ENCODE results near the gene LRMDA. TPM values are rescaled to one million over a fixed set of nuclear protein-coding genes. Genes with fewer than 3 reads are reported as not detected.

Gene LRMDA
- total RNA-seq, 1 donor from 2014 or later: 5.2 TPM

DNA sequence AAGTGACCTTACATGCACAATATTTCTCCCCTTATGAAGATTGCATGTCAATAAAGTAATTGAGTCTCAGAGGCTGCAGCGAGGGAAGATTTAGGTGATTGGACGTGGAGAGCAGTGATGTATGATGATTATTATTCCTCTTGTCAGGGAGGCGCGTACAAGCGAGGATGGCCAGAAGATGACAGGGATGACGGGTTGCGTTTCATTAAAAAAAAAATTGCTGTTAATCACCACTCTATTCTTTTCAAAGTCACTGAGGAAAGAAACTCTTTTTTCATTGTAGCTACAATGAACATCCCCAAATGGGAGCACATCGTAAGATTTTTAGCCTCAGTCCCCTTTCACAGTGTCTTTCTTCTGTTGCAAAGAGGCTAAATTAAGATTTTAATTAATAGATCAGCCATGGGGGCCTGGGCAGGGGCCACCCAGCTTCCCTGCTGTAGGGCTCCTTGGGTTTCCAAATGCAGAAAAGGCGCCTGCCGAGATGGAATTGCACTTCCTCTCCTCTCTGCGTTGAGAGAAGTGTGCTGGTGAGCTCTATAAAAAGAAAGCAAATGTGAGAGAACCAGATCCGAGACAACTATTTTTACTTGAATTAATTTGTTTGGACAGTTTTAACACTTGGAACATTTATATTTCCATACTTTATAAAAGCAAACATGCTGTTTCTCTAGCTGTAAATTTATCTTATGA lies 998.1 kb downstream of the LRMDA start:
- TF ChIP-seq, protein P1, sequence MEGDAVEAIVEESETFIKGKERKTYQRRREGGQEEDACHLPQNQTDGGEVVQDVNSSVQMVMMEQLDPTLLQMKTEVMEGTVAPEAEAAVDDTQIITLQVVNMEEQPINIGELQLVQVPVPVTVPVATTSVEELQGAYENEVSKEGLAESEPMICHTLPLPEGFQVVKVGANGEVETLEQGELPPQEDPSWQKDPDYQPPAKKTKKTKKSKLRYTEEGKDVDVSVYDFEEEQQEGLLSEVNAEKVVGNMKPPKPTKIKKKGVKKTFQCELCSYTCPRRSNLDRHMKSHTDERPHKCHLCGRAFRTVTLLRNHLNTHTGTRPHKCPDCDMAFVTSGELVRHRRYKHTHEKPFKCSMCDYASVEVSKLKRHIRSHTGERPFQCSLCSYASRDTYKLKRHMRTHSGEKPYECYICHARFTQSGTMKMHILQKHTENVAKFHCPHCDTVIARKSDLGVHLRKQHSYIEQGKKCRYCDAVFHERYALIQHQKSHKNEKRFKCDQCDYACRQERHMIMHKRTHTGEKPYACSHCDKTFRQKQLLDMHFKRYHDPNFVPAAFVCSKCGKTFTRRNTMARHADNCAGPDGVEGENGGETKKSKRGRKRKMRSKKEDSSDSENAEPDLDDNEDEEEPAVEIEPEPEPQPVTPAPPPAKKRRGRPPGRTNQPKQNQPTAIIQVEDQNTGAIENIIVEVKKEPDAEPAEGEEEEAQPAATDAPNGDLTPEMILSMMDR (IDR thresholded peaks at IDR 0.05): no peak
- TF ChIP-seq EZH2 (IDR thresholded peaks at IDR 0.05) (no peak), EZH2phosphoT487 (IDR thresholded peaks at IDR 0.05) (no peak)
- Histone ChIP-seq H3K9me3 (ENCODE audit: low read depth) (no peaks in the 10 kb centered on the region), H2AFZ (replicated peaks) (peak overlapping the region; percentile 36), H3K36me3 (no peaks in the 10 kb centered on the region), H3F3A (ENCODE audit: low read depth) (peaks cover 4% of the 10 kb centered on the region), H3K27ac (no peak overlapping the region), H3K4me3 (no peak overlapping the region), H3K4me2 (peak overlapping the region; percentile 48), H3K4me1 (peaks cover 28% of the 10 kb centered on the region), H3K79me2 (ENCODE audit: low read depth) (no peaks in the 10 kb centered on the region), H3K27me3 (no peaks in the 10 kb centered on the region), H4K20me1 (ENCODE audit: low read depth) (no peaks in the 10 kb centered on the region), H3K9ac (no peak overlapping the region)
- Mint-ChIP-seq H3K9me3 (peaks cover 8% of the 10 kb centered on the region), H3K27me3 (ENCODE audit: insufficient read depth, low read depth) (no peaks in the 10 kb centered on the region), H3K27ac (peak overlapping the region; percentile 76), H3K36me3 (no peaks in the 10 kb centered on the region), H3K4me1 (peaks cover 64% of the 10 kb centered on the region), H3K4me3 (peak overlapping the region; percentile 14)
- DNase-seq (ENCODE audit: low spot score): no peak

DNA sequence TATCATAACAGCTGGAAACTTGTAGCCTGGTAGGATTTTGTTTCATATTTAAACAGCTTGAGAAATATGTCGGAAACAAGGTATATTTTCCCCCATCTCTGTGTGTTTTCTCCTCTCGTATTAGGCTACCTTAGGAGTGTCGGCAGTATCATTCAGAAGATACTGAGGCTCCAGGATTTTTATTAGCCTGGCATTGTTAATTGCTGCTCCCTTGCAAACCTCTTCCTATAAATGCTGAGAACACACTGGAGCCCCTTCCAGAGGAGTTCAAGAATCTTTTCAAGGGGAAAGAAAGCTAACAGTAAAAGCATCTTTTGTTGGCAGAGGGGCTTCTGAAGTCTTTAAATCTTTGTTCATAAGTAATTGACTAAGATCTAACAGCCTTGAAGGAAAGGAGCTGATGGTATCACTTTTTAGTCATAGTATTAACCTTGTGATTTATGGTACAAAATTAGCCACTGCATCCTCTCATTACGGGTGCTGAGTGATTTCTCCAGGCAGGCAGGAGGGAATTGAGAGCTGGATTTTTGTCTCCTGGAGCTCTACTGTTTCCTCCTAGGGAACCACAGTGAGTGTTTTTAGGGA lies 998.7 kb downstream of the LRMDA start:
- H3K4me3 Mint-ChIP-seq: peak overlapping the region; percentile 14
- no peak for DNase-seq (ENCODE audit: low spot score)
- Histone ChIP-seq H4K20me1 (ENCODE audit: low read depth) (no peaks in the 10 kb centered on the region), H3K9ac (no peak overlapping the region), H3K36me3 (no peaks in the 10 kb centered on the region), H3K27me3 (no peaks in the 10 kb centered on the region), H3K27ac (no peak overlapping the region), H3K4me1 (peaks cover 28% of the 10 kb centered on the region), H3K79me2 (ENCODE audit: low read depth) (no peaks in the 10 kb centered on the region), H3K9me3 (ENCODE audit: low read depth) (no peaks in the 10 kb centered on the region), H3K4me3 (no peak overlapping the region), H2AFZ (replicated peaks) (peak overlapping the region; percentile 36), H3K4me2 (peak overlapping the region; percentile 48), H3F3A (ENCODE audit: low read depth) (peaks cover 4% of the 10 kb centered on the region)
- H3K4me1 Mint-ChIP-seq: peaks cover 64% of the 10 kb centered on the region
- H3K27ac Mint-ChIP-seq: peak overlapping the region; percentile 32
- no peaks in the 10 kb centered on the region for H3K36me3 Mint-ChIP-seq
- no peak for TF ChIP-seq EZH2phosphoT487 (IDR thresholded peaks at IDR 0.05)
- H3K9me3 Mint-ChIP-seq: peaks cover 8% of the 10 kb centered on the region
- H3K27me3 Mint-ChIP-seq (ENCODE audit: insufficient read depth, low read depth): no peaks in the 10 kb centered on the region

DNA sequence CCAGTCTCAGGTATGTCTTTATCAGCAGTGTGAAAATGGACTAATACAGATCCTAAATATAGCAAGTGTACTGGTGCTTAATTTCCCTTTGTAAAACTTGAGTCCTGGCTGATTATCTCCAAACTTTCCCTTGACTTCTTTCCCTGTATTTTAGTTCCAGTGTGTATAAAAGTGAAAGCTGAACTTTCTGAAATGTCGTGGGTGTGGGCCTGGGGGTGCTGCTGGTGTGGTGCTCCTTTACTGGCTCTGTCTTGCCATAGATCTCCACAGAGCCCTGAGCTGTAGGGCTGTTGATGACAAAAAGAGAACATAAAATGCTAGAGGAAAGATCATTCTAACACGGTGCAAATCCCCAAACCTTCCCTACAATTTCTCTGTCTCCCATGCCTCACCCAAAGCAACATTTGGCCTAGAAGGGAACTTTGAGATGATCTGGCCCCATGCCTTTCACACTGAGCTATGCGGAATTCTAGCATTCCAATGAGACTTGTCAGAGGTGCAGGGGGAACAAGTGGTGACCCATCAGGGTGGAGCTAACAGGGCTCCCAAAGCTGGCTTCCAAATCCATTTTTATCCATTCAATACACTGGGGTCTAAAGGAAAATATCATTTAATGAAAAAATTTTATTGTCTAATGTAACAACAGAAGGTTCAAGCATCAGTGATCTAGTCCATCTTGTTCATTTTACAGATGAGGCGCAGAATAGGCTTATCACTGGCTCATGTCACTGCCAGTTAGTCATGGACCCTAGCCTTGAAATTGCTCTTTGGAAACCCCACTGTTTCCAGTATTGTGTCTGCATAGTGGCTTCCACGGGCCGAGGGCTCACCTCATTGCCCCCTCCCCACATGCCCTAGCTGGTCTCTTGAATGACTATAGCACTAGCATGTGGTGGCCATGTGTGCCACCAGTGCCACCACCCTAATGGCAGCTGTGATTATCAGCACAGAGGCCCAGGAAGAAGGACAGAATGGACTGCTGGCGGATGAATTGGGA lies 1000.9 kb downstream of the LRMDA start:
- peaks cover 5% of the 10 kb centered on the region for H3K9me3 Mint-ChIP-seq
- peak overlapping the region; percentile 96 for H3K27ac Mint-ChIP-seq
- H3K9ac ChIP-seq: no peak overlapping the region
- H4K20me1 ChIP-seq (ENCODE audit: low read depth): no peaks in the 10 kb centered on the region
- no peaks in the 10 kb centered on the region for H3K27me3 ChIP-seq
- no peak overlapping the region for H3K4me3 Mint-ChIP-seq
- no peak overlapping the region for H3K4me3 ChIP-seq
- no peaks in the 10 kb centered on the region for H3K79me2 ChIP-seq (ENCODE audit: low read depth)
- H3K4me1 Mint-ChIP-seq: peaks cover 83% of the 10 kb centered on the region
- TF ChIP-seq, protein P1 (IDR thresholded peaks at IDR 0.05): no peak
- TF ChIP-seq EZH2 (IDR thresholded peaks at IDR 0.05) (no peak), EZH2phosphoT487 (IDR thresholded peaks at IDR 0.05) (no peak)
- H3K4me2 ChIP-seq: no peak overlapping the region
- H3K36me3 ChIP-seq: no peaks in the 10 kb centered on the region
- H3K4me1 ChIP-seq: peaks cover 28% of the 10 kb centered on the region
- no peaks in the 10 kb centered on the region for H3K36me3 Mint-ChIP-seq
- H3K27ac ChIP-seq: no peak overlapping the region
- H3K27me3 Mint-ChIP-seq (ENCODE audit: insufficient read depth, low read depth): peaks cover 3% of the 10 kb centered on the region
- no peaks in the 10 kb centered on the region for H3K9me3 ChIP-seq (ENCODE audit: low read depth)
- DNase-seq (ENCODE audit: low spot score): no peak
- H2AFZ ChIP-seq (replicated peaks): no peak overlapping the region
- H3F3A ChIP-seq (ENCODE audit: low read depth): peaks cover 4% of the 10 kb centered on the region

Measured in neural progenitor cell (in vitro differentiated cells).